C4-2B (cell line): ENCODE data around the gene ZNF227.
"Not testable (repeated sequence)": the region's sequence is repeated elsewhere in the genome, so short reads cannot be mapped to it uniquely, and the experiment has no call there.

Experiments
- H3K27ac ChIP-seq: fragments of 450-650 bp; 2 replicates; pipeline ENCODE4 v1.5.1; 2017
- ZFX ChIP-seq: fragments of 450-650 bp; IDR thresholded peaks from 2 replicates; pipeline ENCODE4 v1.6.1; 2017
- TF ChIP-seq, protein P1 (sequence below): fragments of 450-650 bp; conservative IDR thresholded peaks from 2 replicates; pipeline ENCODE4 v1.5.1; 2017; ENCODE audit warnings: mild to moderate bottlenecking

ZNF227 gene

DNA sequence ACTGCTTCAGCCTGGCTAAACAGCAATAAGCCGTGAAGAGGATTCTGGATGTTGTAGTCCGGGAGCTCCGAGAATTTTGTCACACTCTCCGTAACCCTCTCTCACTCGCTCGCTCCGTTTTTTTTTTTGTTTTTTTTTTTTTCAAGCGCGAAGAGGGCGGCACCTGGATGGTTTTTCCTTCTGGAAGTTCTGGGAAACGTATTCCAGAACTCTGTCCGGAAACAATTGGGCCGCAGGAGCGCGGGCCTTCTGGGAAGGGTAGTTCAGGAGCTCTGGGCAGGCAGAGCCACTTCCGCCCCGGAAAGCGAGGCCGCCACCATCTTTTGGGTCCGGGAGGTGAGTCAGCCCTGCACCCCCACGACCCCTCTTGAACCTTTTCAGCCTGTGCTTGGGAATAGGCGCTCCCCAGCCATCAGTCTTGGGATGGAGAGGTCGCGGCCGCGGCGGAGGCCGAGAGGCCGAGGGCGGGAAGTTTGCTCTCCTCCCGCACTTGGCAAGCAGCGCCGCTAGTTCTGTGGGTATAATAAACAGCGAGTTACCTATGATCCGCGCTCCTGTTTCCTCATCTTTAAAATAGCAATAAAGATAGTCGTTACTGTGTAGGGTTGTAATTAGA lies at the start of gene ZNF227:
ZNF227 (plus strand) TSS at position 283 of the 616 bp plus-strand sequence. CDS start 5,261 bp downstream, outside the sequence.
- TF ChIP-seq ZFX = no peak
- TF ChIP-seq, protein P1, sequence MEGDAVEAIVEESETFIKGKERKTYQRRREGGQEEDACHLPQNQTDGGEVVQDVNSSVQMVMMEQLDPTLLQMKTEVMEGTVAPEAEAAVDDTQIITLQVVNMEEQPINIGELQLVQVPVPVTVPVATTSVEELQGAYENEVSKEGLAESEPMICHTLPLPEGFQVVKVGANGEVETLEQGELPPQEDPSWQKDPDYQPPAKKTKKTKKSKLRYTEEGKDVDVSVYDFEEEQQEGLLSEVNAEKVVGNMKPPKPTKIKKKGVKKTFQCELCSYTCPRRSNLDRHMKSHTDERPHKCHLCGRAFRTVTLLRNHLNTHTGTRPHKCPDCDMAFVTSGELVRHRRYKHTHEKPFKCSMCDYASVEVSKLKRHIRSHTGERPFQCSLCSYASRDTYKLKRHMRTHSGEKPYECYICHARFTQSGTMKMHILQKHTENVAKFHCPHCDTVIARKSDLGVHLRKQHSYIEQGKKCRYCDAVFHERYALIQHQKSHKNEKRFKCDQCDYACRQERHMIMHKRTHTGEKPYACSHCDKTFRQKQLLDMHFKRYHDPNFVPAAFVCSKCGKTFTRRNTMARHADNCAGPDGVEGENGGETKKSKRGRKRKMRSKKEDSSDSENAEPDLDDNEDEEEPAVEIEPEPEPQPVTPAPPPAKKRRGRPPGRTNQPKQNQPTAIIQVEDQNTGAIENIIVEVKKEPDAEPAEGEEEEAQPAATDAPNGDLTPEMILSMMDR = no peak
- H3K27ac ChIP-seq = peak within 1 kb of the TSS; percentile 72

DNA sequence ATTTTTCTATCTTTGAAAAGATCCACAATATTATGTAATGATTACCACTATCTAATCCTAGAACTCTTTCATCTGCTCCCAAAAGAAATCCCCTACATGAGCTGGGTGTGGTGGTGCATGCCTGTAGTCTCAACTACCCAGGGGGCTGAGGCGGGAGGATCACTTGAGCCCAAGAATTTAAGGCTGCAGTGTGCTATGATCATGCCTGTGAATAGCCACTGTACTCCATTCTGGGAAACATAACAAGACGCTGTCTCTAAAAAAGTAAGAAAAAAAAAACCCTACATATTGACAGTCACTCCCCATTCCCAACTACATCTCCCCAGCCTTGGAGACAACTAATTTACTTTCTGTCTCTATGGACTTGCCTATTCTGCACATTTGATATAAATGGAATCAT lies 48.5 kb upstream of the ZNF227 start:
- TF ChIP-seq, protein P1 = no peak
- TF ChIP-seq ZFX = no peak
- no peak overlapping the region for H3K27ac ChIP-seq

DNA sequence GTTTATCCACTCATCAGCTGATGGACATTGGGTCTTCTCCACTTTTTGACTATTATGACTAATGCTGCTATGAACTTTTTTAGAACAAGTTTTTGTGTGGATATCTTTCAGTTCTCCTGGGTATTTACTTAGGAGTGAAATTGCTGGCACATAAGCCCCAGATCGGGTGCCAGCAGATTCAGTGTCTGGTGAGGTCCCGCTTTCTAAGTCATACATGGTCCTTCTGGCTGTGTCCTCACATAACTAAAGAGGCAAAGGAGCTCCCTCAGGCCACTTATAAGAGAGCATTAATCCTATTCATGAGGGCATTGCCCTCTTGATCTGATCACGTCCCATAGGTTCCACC lies 48.0 kb upstream of the ZNF227 start:
- TF ChIP-seq, protein P1 = no peak
- no peak for TF ChIP-seq ZFX
- peak overlapping the region; percentile 71; the same call in 1 of the 2 replicates for H3K27ac ChIP-seq

DNA sequence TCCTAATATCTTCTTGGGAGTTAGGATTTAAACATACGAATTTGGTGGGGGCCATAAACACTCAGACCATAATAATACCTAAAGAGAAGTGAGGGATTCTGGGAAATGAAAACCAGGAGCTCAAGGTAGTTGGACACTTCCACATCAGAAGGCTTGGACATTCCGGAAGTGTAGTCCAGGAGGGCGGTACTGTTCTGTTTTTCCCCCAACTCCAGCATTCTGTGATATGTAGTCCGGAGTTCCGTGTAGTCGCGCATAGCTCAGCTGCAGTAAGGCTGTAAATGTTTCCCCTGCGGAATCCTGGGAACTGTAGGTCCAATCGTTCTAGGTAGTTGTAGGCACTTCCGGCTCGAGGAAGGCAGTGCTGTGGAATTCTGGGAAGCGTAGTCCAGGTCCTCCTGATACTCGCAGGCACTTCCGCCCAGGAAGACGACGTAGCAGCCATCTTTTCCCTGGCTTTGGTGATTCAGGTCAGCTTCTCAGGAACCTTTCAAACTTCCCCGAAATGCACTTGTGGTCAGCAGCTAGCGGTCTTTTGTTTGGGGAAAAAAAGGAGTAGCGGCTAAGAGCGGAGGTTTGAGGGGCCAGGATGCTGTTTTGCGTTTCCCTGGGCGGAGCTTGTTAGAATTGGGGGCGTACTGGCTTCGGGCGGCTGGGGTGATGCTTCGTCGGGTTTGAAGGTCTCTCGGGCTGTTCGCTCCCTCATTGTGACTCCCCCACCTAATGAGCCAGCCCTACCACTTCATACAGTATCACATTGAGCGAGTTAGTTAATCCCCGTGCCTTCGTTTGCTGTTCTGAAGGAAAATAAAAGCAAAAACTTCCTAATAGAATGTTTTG lies 47.4 kb upstream of the ZNF227 start, which contains the start of gene ZNF226:
ZNF226 (plus strand) TSS at position 428 of the 840 bp plus-strand sequence. CDS start 4,981 bp downstream, outside the sequence.
- TF ChIP-seq, protein P1 = no peak
- no peak for TF ChIP-seq ZFX
- peak within 1 kb of the TSS; percentile 71 for H3K27ac ChIP-seq

DNA sequence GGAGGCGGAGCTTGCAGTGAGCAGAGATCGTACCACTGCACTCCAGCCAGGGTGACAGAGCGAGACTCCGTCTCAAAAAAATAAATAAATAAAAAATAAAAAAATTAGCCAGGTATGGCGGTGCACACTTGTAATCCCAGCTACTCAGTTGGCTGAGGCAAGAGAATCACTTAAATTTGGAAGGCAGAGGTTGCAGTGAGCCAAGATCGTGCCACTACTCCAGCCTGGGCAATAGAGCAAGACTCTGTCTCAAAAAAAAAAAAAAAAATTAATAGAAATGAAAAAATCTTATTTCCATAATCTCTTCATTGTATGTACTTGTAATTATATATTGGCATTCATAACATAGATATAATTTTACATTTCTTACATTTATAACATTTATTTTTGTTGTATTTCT lies 41.7 kb upstream of the ZNF227 start:
- H3K27ac ChIP-seq = not testable (repeated sequence)

DNA sequence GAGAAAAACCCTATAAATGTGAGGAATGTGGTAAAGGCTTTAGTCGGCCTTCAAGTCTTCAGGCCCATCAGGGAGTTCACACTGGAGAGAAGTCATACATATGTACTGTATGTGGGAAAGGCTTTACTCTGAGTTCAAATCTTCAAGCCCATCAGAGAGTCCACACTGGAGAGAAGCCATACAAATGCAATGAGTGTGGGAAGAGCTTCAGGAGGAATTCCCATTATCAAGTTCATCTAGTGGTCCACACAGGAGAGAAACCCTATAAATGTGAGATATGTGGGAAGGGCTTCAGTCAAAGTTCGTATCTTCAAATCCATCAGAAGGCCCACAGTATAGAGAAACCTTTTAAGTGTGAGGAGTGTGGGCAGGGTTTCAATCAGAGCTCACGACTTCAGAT lies 35.7 kb upstream of the ZNF227 start:
- TF ChIP-seq ZFX = no peak
- TF ChIP-seq, protein P1 = no peak

DNA sequence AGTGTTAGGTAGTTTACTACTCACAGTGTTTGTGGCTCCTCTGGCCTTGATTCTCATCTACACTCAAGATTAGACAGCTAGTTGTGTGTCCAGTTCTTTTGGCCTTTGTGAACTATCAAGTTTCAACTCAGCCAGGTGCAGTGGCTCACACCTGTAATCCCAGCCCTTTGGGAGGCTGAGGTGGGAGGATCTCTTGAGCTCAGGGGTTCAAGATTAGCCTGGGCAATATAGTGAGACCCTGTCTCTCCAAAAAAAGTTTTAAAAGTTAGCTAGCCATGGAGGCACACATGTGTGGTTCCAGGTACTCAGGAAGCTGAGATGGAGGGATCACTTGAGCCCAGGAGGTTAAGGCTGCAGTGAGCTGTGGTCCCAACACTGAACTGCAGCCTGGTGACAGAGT lies 31.4 kb upstream of the ZNF227 start:
- TF ChIP-seq, protein P1 = no peak
- TF ChIP-seq ZFX = no peak
- no peak overlapping the region for H3K27ac ChIP-seq

More for the DNA sequence above, 35.7 kb upstream of the ZNF227 start:
- no peak overlapping the region for H3K27ac ChIP-seq
